A673 (cell line): ENCODE measurements around the gene KIAA0319L. TPM values are rescaled to one million over a fixed set of nuclear protein-coding genes. Genes with fewer than 3 reads are reported as not detected.

Experiments
- BruUV-seq: library from RNA; stranded (reverse); fragments of 400-500 nt; replicated peaks from 2 replicates; lab custom pipeline; 2021; lab: Mats Ljungman, UMichigan
- CTCF ChIA-PET: fragments of 300-600 bp; sonication (Branson Sonifier 250); formaldehyde crosslinking; loops from one replicate; lab custom pipeline; 2022; ENCODE audit warnings: antibody characterized with exemption; lab: Charles Lee
- POLR2A ChIA-PET: fragments of 300-600 bp; sonication (Branson Sonifier 250); formaldehyde crosslinking; loops from one replicate; lab custom pipeline; 2022; ENCODE audit warnings: antibody characterized with exemption; ENCODE audit not compliant: low non-redundant PET; lab: Charles Lee
- DNase-seq: peaks from one replicate; pipeline ENCODE4 v3.0.0-alpha.2; 2015; ENCODE audit warnings: low spot score
- H3K27ac ChIP-seq: fragments of 200-600 bp; sonication (generic); 2 replicates; pipeline ENCODE4 v1.5.1; 2016; ENCODE audit warnings: mixed run types, low read depth, mild to moderate bottlenecking, mixed read lengths, antibody characterized with exemption, low read length; ENCODE audit not compliant: poor library complexity, severe bottlenecking
- H3K27me3 ChIP-seq: fragments of 200-600 bp; sonication (generic); replicated peaks from 2 replicates; pipeline ENCODE4 v1.6.1; 2017; ENCODE audit warnings: mixed run types, low read depth, mild to moderate bottlenecking, mixed read lengths, antibody characterized with exemption, low read length; ENCODE audit not compliant: insufficient read depth, poor library complexity
- H3K36me3 ChIP-seq: fragments of 200-600 bp; sonication (generic); 2 replicates; pipeline ENCODE4 v1.6.1; 2016; ENCODE audit warnings: mixed run types, mild to moderate bottlenecking, mixed read lengths, antibody characterized with exemption, low read length; ENCODE audit not compliant: insufficient read depth, poor library complexity, severe bottlenecking
- H3K4me1 ChIP-seq: fragments of 200-600 bp; sonication (generic); 2 replicates; pipeline ENCODE4 v1.6.1; 2017; ENCODE audit warnings: mixed run types, mild to moderate bottlenecking, mixed read lengths, antibody characterized with exemption, low read length; ENCODE audit not compliant: insufficient read depth, poor library complexity, severe bottlenecking
- H3K4me3 ChIP-seq: fragments of 200-600 bp; sonication (generic); 2 replicates; pipeline ENCODE4 v1.5.1; 2016; ENCODE audit warnings: low read depth, mixed run types, mild to moderate bottlenecking, mixed read lengths, low read length; ENCODE audit not compliant: poor library complexity, severe bottlenecking
- H3K9me3 ChIP-seq: fragments of 200-600 bp; sonication (generic); 2 replicates; pipeline ENCODE4 v1.6.1; 2016; ENCODE audit warnings: mixed run types, low read depth, mild to moderate bottlenecking, mixed read lengths, antibody characterized with exemption, low read length; ENCODE audit not compliant: poor library complexity, severe bottlenecking
- CTCF ChIP-seq: fragments of 300-800, 200-600 bp; sonication (generic); conservative IDR thresholded peaks from 2 replicates; pipeline ENCODE4 v1.5.1; 2017; ENCODE audit warnings: low read depth, mild to moderate bottlenecking, antibody characterized with exemption, low read length, moderate library complexity, mixed read lengths
- EZH2 ChIP-seq: fragments of 200-600 bp; sonication (generic); IDR thresholded peaks from 2 replicates; pipeline ENCODE4 v1.6.1; 2017; ENCODE audit warnings: borderline replicate concordance, low read depth, mild to moderate bottlenecking, mixed read lengths, antibody characterized with exemption, low read length; ENCODE audit not compliant: poor library complexity, severe bottlenecking
- intact Hi-C: fragments of 100-400 bp; cut with micrococcal nuclease; formaldehyde crosslinking; loops from one replicate; pipeline ENCODE4 v1.10.0; 2022; ENCODE audit not compliant: unreplicated experiment
- total RNA-seq: library from RNA; stranded (reverse); gene quantifications from 2 replicates; pipeline ENCODE4 v1.2.3, GENCODE V29; 2021

Gene KIAA0319L
- total RNA-seq, 1 experiment from 2014 or later, result 33.7 TPM

- H3K36me3 ChIP-seq, result peaks cover 15% of the 10 kb centered on the region
- no peak overlapping the region for H3K4me3 ChIP-seq
- CTCF ChIA-PET, result no interaction called here
These were observed 95.1 kb downstream of the KIAA0319L start for GRCh38 chr1:35461966-35462651.

GRCh38 chr1:35460796-35461195 lies 96.4 kb downstream of the KIAA0319L start:
- BruUV-seq, result no TSS peak
- no peak for DNase-seq
- TF ChIP-seq CTCF (no peak), EZH2 (no peak)
- no peaks in the 10 kb centered on the region for H3K9me3 ChIP-seq
- H3K27me3 ChIP-seq, result no peaks in the 10 kb centered on the region
- intact Hi-C loops, result no loop called here
- no peaks in the 10 kb centered on the region for H3K4me1 ChIP-seq
- ChIA-PET CTCF (no interaction called here), POLR2A (no interaction called here)
- peaks cover 10% of the 10 kb centered on the region for H3K36me3 ChIP-seq
- H3K4me3 ChIP-seq, result no peak overlapping the region
- H3K27ac ChIP-seq, result no peak overlapping the region

More at GRCh38 chr1:35461966-35462651, 95.1 kb downstream of the KIAA0319L start:
- Histone ChIP-seq H3K27me3 (no peaks in the 10 kb centered on the region), H3K27ac (no peak overlapping the region), H3K9me3 (no peaks in the 10 kb centered on the region), H3K4me1 (no peaks in the 10 kb centered on the region)
- TF ChIP-seq CTCF (no peak), EZH2 (no peak)
- intact Hi-C loops, result no loop called here
- POLR2A ChIA-PET, result no interaction called here
- no TSS peak for BruUV-seq
- DNase-seq, result no peak

GRCh38 chr1:35454616-35455015 lies 102.6 kb downstream of the KIAA0319L start:
- no TSS peak for BruUV-seq
- 0 out of 2 replicates have a peak, but pooled peaks have one; percentile 14 for TF ChIP-seq CTCF
- no peak for TF ChIP-seq EZH2
- Histone ChIP-seq H3K27ac (no peak overlapping the region), H3K9me3 (no peaks in the 10 kb centered on the region), H3K4me3 (no peak overlapping the region), H3K27me3 (no peaks in the 10 kb centered on the region), H3K36me3 (peaks cover 22% of the 10 kb centered on the region), H3K4me1 (peaks cover 24% of the 10 kb centered on the region)
- POLR2A ChIA-PET, result no interaction called here
- intact Hi-C loops, result loop anchor here (5.0 kb wide), 2 partner anchors 263 to 318 kb away; partner anchors contain the start of gene C1orf216
- DNase-seq, result no peak
- CTCF ChIA-PET, result no interaction called here
